Spinal cord (tissue), 10 donors: Measurements from ENCODE around the gene FRS2. TPM values are rescaled to one million over a fixed set of nuclear protein-coding genes. Genes with fewer than 3 reads are reported as not detected.

Experiments
- DNase-seq, 6 donors: peaks; one replicate each; pipeline versions ENCODE4 v3.0.0 to v3.0.0-alpha.2; 2013 to 2015; ENCODE audit warnings: low spot score in 6 of 6, low read depth in 4 of 6
- H3K27ac ChIP-seq: one replicate; pipeline ENCODE4 v1.5.1; 2013; ENCODE audit warnings: low read depth, low read length, control low read depth
- H3K27me3 ChIP-seq: one replicate; pipeline ENCODE4 v1.6.1; 2013; ENCODE audit warnings: low read length; ENCODE audit not compliant: control insufficient read depth, insufficient read depth
- H3K36me3 ChIP-seq: one replicate; pipeline ENCODE4 v1.6.1; 2013; ENCODE audit warnings: low read length; ENCODE audit not compliant: control insufficient read depth, insufficient read depth
- H3K4me1 ChIP-seq: one replicate; pipeline ENCODE4 v1.6.1; 2013; ENCODE audit warnings: low read length; ENCODE audit not compliant: control insufficient read depth, insufficient read depth
- H3K4me3 ChIP-seq: one replicate; pipeline ENCODE4 v1.5.1; 2013; ENCODE audit warnings: low read depth, low read length, control low read depth
- H3K9me3 ChIP-seq: one replicate; pipeline ENCODE4 v1.6.1; 2013; ENCODE audit warnings: low read length; ENCODE audit not compliant: control insufficient read depth, insufficient read depth
- WGBS: methylation state at CpG from one replicate; pipeline ENCODE4 v1.1.5; 2013; ENCODE audit warnings: missing lambda C conversion rate; ENCODE audit not compliant: insufficient coverage; 5-methylcytosine and 5-hydroxymethylcytosine counted together
- polyA plus RNA-seq, 2 donors: library from polyadenylated mRNA; unstranded; fragments of 120-200 nt; gene quantifications; one replicate each; pipeline ENCODE4 v1.2.1, GENCODE V29; 2013; ENCODE audit not compliant: insufficient read length in 2 of 2
- total RNA-seq, 2 donors: library from RNA; depleted of rRNA in 1 of 2; stranded (reverse); fragments of 120-200 nt in 1 of 2; fragments of >200 nt in 1 of 2; gene quantifications; one replicate each; pipeline versions ENCODE4 v1.2.3 to v1.2.4, GENCODE V29; 2013 to 2014
- donor health status: healthy.

The FRS2 gene
- total and polyA plus RNA-seq, 4 donors, result 29.4 to 87.1 (median 53.9) TPM

DNA sequence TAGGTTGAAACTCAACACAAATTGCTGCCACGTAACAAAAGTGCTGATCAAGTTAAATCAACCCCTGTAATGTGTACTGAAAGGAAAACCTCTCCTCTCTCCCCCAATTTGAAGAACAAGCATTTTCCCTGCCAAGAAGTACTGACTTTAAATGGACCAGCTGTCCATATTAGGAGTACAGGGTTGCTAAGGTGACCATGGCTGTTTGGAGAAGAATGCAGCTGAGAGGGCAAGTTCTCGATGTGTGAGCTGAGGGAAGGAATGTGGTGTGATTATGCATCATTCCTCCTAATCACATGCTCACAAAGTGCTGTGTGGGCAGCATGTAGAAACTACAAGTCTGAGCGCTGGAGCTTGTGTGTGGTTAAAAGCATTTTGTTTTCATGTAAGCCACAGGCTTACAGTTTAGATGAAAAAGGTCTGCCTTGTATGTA is 64.2 kb downstream of the FRS2 start:
- Histone ChIP-seq H3K9me3 (no peaks in the 10 kb centered on the region), H3K36me3 (no peaks in the 10 kb centered on the region), H3K4me3 (no peak overlapping the region), H3K4me1 (peaks cover 4% of the 10 kb centered on the region), H3K27me3 (no peaks in the 10 kb centered on the region), H3K27ac (peak overlapping the region; percentile 90)
- DNase-seq, result peak; percentile 79 to 96 (median 84)
- 14% methylated on average over 1 of the region's 3 CpGs for WGBS

DNA sequence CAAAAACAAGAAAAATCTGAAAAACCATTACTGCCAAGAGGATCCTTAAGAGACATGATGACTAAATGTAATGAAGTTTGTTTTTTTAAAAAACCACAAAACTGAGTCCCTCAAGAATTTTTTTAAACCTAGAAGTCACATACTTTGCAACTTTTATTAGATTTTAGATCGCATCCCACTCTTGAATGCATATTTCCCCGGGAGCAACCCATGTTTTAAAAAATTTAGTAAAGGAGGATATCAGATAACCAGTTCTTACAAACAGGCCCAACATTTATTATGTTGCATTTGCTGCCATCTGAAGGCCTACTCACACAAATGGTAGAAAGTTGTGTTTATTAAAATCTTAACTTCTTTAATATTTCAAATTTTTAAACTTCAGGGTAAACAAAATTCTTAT is 70.8 kb downstream of the FRS2 start:
- H3K27ac ChIP-seq, result no peak overlapping the region

DNA sequence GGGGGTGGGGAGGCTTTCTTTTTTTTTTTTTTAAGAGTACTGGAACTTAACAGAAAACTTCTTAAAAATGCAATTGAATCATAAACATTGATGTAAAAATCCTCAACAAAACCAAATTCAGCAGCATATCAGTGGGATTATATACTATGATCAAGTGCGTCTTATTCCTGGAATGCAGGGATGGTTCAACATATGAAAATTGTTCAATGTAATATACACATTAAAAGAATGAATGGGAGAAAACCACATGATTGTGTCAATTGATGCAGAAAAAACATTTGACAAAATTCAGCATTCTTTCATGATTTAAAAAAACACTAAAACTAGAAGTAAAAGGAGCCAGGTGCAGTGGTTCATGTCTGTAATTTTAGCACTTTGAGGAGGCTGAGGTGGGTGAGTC is 73.9 kb downstream of the FRS2 start:
- Histone ChIP-seq H3K9me3 (no peaks in the 10 kb centered on the region), H3K36me3 (no peaks in the 10 kb centered on the region), H3K4me3 (no peak overlapping the region), H3K27me3 (no peaks in the 10 kb centered on the region), H3K27ac (no peak overlapping the region), H3K4me1 (no peaks in the 10 kb centered on the region)
- WGBS, result no CpG with 5 or more reads among the region's 1 CpG
- DNase-seq, result no peak

More for the DNA sequence above, 70.8 kb downstream of the FRS2 start:
- no CpG with 5 or more reads among the region's 2 CpGs for WGBS
- Histone ChIP-seq H3K4me3 (no peak overlapping the region), H3K27me3 (no peaks in the 10 kb centered on the region), H3K9me3 (no peaks in the 10 kb centered on the region), H3K4me1 (peaks cover 4% of the 10 kb centered on the region), H3K36me3 (no peaks in the 10 kb centered on the region)
- DNase-seq, result no peak

DNA sequence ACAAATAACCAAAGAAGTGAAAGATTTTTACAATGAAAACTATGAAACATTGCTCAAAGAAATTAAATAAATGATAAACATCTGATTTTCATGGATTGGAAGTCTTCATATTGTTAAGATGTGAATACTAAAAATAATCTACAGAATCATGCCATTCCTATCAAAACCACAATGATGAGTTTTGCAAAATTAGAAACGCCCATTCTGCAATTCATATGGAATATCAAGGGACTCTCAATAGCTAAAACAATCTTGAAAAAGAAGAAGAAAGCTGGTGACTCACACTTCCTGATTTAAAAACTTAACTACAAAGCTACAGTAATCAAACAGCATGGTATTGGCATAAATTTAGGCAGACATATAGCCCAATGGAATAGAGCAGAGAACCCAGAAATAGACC is 74.9 kb downstream of the FRS2 start:
- H3K4me3 ChIP-seq, result no peak overlapping the region
- no peaks in the 10 kb centered on the region for H3K27me3 ChIP-seq
- H3K4me1 ChIP-seq, result no peaks in the 10 kb centered on the region
- no peaks in the 10 kb centered on the region for H3K9me3 ChIP-seq
- H3K36me3 ChIP-seq, result no peaks in the 10 kb centered on the region
- no peak for DNase-seq
- WGBS, result no CpG with 5 or more reads among the region's 1 CpG
- no peak overlapping the region for H3K27ac ChIP-seq

GRCh38 chr12:69546693-69547438 is 76.7 kb downstream of the FRS2 start:
- Histone ChIP-seq H3K27ac (no peak overlapping the region), H3K9me3 (no peaks in the 10 kb centered on the region), H3K27me3 (no peaks in the 10 kb centered on the region), H3K36me3 (no peaks in the 10 kb centered on the region), H3K4me1 (no peaks in the 10 kb centered on the region), H3K4me3 (no peak overlapping the region)
- DNase-seq, result no peak
- WGBS, result 92% methylated on average over 2 of the region's 7 CpGs

- Histone ChIP-seq H3K9me3 (no peaks in the 10 kb centered on the region), H3K4me3 (no peak overlapping the region), H3K4me1 (no peaks in the 10 kb centered on the region), H3K36me3 (no peaks in the 10 kb centered on the region), H3K27me3 (no peaks in the 10 kb centered on the region), H3K27ac (no peak overlapping the region)
- DNase-seq, result no peak
These were observed 78.5 kb downstream of the FRS2 start for GRCh38 chr12:69548687-69549086.

GRCh38 chr12:69550569-69551350 is 80.6 kb downstream of the FRS2 start:
- WGBS, result no CpG with 5 or more reads among the region's 8 CpGs
- DNase-seq, result no peak
- no peak overlapping the region for H3K4me3 ChIP-seq
- no peaks in the 10 kb centered on the region for H3K4me1 ChIP-seq
- no peaks in the 10 kb centered on the region for H3K36me3 ChIP-seq
- no peak overlapping the region for H3K27ac ChIP-seq
- no peaks in the 10 kb centered on the region for H3K27me3 ChIP-seq
- no peaks in the 10 kb centered on the region for H3K9me3 ChIP-seq

DNA sequence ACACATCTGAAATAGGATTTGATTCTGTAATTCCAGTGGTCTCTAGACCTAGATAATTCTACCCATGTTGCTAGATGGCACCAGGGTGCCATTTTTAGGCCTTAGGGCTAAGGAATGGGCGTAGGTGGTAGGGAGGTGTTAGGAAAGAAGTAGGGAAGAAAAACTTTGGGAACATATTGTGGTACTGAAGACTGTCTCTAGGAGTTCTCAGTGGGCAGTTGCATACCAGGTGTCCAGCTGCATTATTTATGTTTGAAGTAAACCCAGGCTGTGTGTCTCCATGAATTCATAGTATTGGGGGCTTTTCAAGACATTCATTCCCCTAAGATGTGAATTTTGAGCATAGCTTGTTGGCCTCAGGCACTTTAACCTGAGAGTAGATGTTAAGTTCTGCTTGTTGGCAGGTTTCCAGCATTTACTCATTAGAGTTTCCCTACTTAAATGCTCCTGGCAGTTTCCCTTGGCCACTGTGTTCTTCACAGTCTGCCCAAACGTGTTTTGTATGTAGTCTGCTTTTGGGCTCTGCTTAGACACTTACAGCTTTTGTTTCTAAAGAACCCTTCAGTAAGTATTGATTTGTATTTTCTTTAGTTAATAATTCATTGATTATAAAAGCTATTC is 83.5 kb downstream of the FRS2 start:
- no peak overlapping the region for H3K4me3 ChIP-seq
- H3K27ac ChIP-seq, result peak overlapping the region; percentile 73
- no peaks in the 10 kb centered on the region for H3K27me3 ChIP-seq
- DNase-seq, result peak; percentile 32 to 80 (median 52)
- 71% methylated on average over 1 of the region's 2 CpGs for WGBS
- peaks cover 2% of the 10 kb centered on the region for H3K36me3 ChIP-seq
- H3K9me3 ChIP-seq, result no peaks in the 10 kb centered on the region
- H3K4me1 ChIP-seq, result no peaks in the 10 kb centered on the region

GRCh38 chr12:69555461-69555860 is 85.3 kb downstream of the FRS2 start:
- H3K9me3 ChIP-seq, result no peaks in the 10 kb centered on the region
- H3K27ac ChIP-seq, result no peak overlapping the region
- no peak overlapping the region for H3K4me3 ChIP-seq
- H3K36me3 ChIP-seq, result peaks cover 2% of the 10 kb centered on the region
- no CpG with 5 or more reads among the region's 6 CpGs for WGBS
- H3K4me1 ChIP-seq, result no peaks in the 10 kb centered on the region
- no peak for DNase-seq
- H3K27me3 ChIP-seq, result no peaks in the 10 kb centered on the region
